HG02840 (cell line): Measurements from ENCODE around the gene CDC14C.

Experiments used
- ATAC-seq: cut with Tn5 transposase; IDR thresholded peaks from one replicate; pipeline ENCODE4 v1.9.1; 2021; ENCODE audit warnings: mild to moderate bottlenecking, moderate library complexity, moderate number of reproducible peaks; ENCODE audit not compliant: unreplicated experiment, low FRiP score

The CDC14C gene

GRCh38 chr7:48964074-48964473, 39.7 kb downstream of the CDC14C start:
- no peak for ATAC-seq

GRCh38 chr7:48971173-48971572, 46.8 kb downstream of the CDC14C start:
- no peak for ATAC-seq

GRCh38 chr7:48976253-48976652, 51.9 kb downstream of the CDC14C start:
- no peak for ATAC-seq

GRCh38 chr7:48976850-48977249, 52.5 kb downstream of the CDC14C start:
- ATAC-seq: no peak
